Heart left ventricle (tissue), 16 donors: ENCODE data around the gene ATG9B. TPM values are rescaled to one million over a fixed set of nuclear protein-coding genes. Genes with fewer than 3 reads are reported as not detected.

ENCODE experiments used
- ATAC-seq, 4 donors: fragments of 200-7000 bp; cut with Tn5 transposase; one replicate each; pipeline ENCODE4 v1.9.1; 2020 to 2022; ENCODE audit warnings: moderate library complexity in 4 of 4, mild to moderate bottlenecking in 3 of 4, moderate number of reproducible peaks in 1 of 4
- DNase-seq, 5 donors: peaks; one replicate each; pipeline ENCODE4 v3.0.0-alpha.2; 2020
- H3K27ac ChIP-seq, 12 donors: fragments of 200-600 bp; sonication (generic) in 4 of 12; one replicate each; pipeline versions ENCODE4 v1.5.0 to v1.8.0; 2016 to 2022; ENCODE audit warnings: mild to moderate bottlenecking in 2 of 12
- H3K27me3 ChIP-seq, 9 donors: fragments of 200-600 bp; sonication (generic) in 2 of 9; one replicate each; pipeline versions ENCODE4 v1.5.1 to v1.8.0; 2016 to 2022; ENCODE audit warnings: mild to moderate bottlenecking in 3 of 9
- H3K36me3 ChIP-seq, 9 donors: fragments of 200-600 bp; sonication (generic) in 2 of 9; one replicate each; pipeline versions ENCODE4 v1.5.0 to v1.8.0; 2018 to 2022; ENCODE audit warnings: mild to moderate bottlenecking in 2 of 9
- H3K4me1 ChIP-seq, 12 donors: fragments of 200-600 bp; sonication (generic) in 4 of 12; one replicate each; pipeline versions ENCODE4 v1.5.0 to v1.8.0; 2016 to 2022; ENCODE audit warnings: mild to moderate bottlenecking in 3 of 12
- H3K4me3 ChIP-seq, 12 donors: fragments of 200-600 bp; sonication (generic) in 4 of 12; one replicate each; pipeline versions ENCODE4 v1.5.0 to v1.8.0; 2017 to 2022; ENCODE audit warnings: mild to moderate bottlenecking in 9 of 12, moderate library complexity in 4 of 12
- H3K9me3 ChIP-seq, 12 donors: fragments of 200-600 bp; sonication (generic) in 4 of 12; one replicate each; pipeline versions ENCODE4 v1.5.0 to v1.8.0; 2016 to 2022; ENCODE audit warnings: mild to moderate bottlenecking in 1 of 12
- POLR2A ChIP-seq, 2 donors: fragments of 450-650 bp; IDR thresholded peaks; one replicate each; pipeline ENCODE4 v1.6.1; 2017; ENCODE audit warnings: antibody characterized with exemption in 2 of 2, mild to moderate bottlenecking in 2 of 2, moderate library complexity in 2 of 2
- WGBS, 4 donors: extraction: QIAGEN DNeasy Blood & Tissue Kit in 2 of 4; methylation state at CpG; one replicate each; pipeline versions ENCODE4 v1.1.5 to v1.1.7; 2013 to 2018; 5-methylcytosine and 5-hydroxymethylcytosine counted together
- intact Hi-C, 10 donors: fragments of 100-400 bp; cut with DNase I; formaldehyde crosslinking; loops; one replicate each; pipeline versions ENCODE4 v1.11.1 to v1.14.2; 2022
- polyA plus RNA-seq, 2 donors: library from polyadenylated mRNA; stranded (reverse); fragments of 200-250 nt; gene quantifications; one replicate each; pipeline ENCODE4 v1.2.3, GENCODE V29; 2013
- total RNA-seq, 9 donors: library from RNA; depleted of rRNA in 2 of 9; stranded (reverse); fragments of >200 nt in 2 of 9; fragmentation: NEBNext Ultra II Directional in 3 of 9; extraction: Animal tissue kit (Norgen Biotek cat#: 25700) in 3 of 9; gene quantifications; one replicate each; pipeline versions ENCODE4 v1.1.0 to v1.2.4, GENCODE V29; 2016 to 2023
- TF ChIP-seq, protein P1 (sequence below), 12 donors: fragments of 200-600 bp; sonication (generic) in 4 of 12; IDR thresholded peaks; one replicate each; pipeline versions ENCODE4 v1.5.0 to v1.8.0; 2018 to 2022; ENCODE audit warnings: antibody characterized with exemption in 12 of 12, mild to moderate bottlenecking in 5 of 12
- donor health status: ischemic (EF 13 %, LVEDD 7.1; RV severe dilation, severe dysfunction).
- donor health status: healthy with polysubstance abuse.
- donor health status: DM: no; HTN: yes; CAD: no.
- donor health status: DM: no; HTN: no; CAD: no.
- donor health status: ischemic (EF 25% LVEDD 6.9; RV normal size, moderate dysfunction).
- donor health status: ischemic (EF 25% LVEDD 5.7; RV mildly dilated, moderate dysfunction).
- donor health status: healthy.
- donor health status: DM: yes; HTN: yes; CAD: no.
- donor health status: ischemic (EF 35%, LVEDD 5.7; RV mildly dilated, moderate dysfunction).
- donor health status: nonischemic (EF 11% LVEDD 7.7; RV severe dilation, severe dysfunction).
- donor health status: DM: yes; HTN: yes; CAD: no.
- donor health status: PGD.
- donor health status: ischemic (EF 29% LVEDD 5.4; RV normal size, mild dysfunction).
- donor health status: nonischemic (EF 23%, LVEDD 6.1; RV moderate dilation, normal function).

ATG9B gene
- total and polyA plus RNA-seq, 11 donors = 0.07 to 1.0 (median 0.32) TPM; not detected in 7

- peaks cover 6 to 77% (median 21%) of the 10 kb centered on the region in 9 donors for H3K27me3 ChIP-seq
- peak; percentile 70 to 80 (median 72) for ATAC-seq
- intact Hi-C loops = loop anchor here in 2 of 10 donors (1.0 to 10.0 kb wide), 2 partner anchors 12 to 192 kb away; no protein-coding TSS in a partner anchor
- peak overlapping the region; percentile 67 to 99 (median 88) for H3K27ac ChIP-seq
- peak; percentile 68 to 92 (median 77) for DNase-seq
- peaks cover 0 to 74% (median 35%) of the 10 kb centered on the region in 12 donors for H3K4me1 ChIP-seq
- H3K36me3 ChIP-seq = no peaks in the 10 kb centered on the region
- H3K9me3 ChIP-seq = no peaks in the 10 kb centered on the region
- peak in 1 of 2 donors; percentile 64 for TF ChIP-seq POLR2A (IDR thresholded peaks at IDR 0.05)
- TF ChIP-seq, protein P1, sequence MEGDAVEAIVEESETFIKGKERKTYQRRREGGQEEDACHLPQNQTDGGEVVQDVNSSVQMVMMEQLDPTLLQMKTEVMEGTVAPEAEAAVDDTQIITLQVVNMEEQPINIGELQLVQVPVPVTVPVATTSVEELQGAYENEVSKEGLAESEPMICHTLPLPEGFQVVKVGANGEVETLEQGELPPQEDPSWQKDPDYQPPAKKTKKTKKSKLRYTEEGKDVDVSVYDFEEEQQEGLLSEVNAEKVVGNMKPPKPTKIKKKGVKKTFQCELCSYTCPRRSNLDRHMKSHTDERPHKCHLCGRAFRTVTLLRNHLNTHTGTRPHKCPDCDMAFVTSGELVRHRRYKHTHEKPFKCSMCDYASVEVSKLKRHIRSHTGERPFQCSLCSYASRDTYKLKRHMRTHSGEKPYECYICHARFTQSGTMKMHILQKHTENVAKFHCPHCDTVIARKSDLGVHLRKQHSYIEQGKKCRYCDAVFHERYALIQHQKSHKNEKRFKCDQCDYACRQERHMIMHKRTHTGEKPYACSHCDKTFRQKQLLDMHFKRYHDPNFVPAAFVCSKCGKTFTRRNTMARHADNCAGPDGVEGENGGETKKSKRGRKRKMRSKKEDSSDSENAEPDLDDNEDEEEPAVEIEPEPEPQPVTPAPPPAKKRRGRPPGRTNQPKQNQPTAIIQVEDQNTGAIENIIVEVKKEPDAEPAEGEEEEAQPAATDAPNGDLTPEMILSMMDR (IDR thresholded peaks at IDR 0.05) = no peak
- peak overlapping the region; percentile 32 to 74 (median 52) for H3K4me3 ChIP-seq
- WGBS, 4 donors = 18 to 34% (median 25%) methylated on average over 13 of the region's 13 CpGs
Measured at GRCh38 chr7:150976529-150977381, 47.5 kb downstream of the ATG9B start.

DNA sequence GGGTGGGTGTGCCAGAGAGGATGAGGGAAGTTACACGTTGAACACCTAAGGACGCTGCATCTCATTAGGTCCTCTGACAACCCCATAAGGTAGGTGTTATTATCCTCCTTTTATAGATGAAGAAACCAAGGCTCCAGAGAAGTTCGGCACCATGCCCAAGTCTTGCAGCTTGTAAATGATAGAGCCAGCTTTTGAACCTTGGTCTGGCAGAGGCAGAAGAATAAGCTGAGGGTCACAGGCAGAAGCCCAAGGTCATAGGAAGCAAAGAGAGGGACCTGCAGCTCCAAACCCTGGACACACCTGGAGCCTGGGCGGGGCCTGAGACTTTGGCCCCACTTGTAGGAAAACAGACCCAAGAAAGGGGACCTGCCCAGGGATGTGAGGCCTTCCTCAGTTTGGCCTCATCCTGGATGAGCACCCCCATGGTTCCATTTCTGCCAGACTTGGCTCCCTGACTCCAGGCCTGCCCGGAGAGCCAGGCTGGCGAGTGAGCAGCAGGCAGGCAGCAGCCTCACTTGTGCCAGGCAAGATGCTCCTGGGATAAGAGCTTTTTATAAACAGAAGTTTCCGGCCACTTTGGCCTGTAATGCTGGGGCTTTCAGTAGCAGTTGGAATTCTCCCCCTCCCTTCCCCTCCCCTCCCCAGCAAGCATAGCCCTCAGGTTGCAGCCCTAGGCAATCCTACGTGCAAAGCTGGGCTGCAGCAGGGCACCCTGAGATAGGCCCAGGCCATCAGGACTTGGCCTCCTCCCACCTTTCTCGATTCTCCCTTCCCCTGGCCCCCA lies 48.6 kb downstream of the ATG9B start:
- Histone ChIP-seq H3K27me3 (peaks cover 6 to 67% (median 21%) of the 10 kb centered on the region in 9 donors), H3K27ac (peak overlapping the region; percentile 66 to 99 (median 88)), H3K36me3 (no peaks in the 10 kb centered on the region), H3K9me3 (no peaks in the 10 kb centered on the region), H3K4me3 (peak overlapping the region in 10 of 12 donors; percentile 11 to 40 (median 29)), H3K4me1 (peaks cover 0 to 84% (median 42%) of the 10 kb centered on the region in 12 donors)
- ATAC-seq (no peak), DNase-seq (peak in 2 of 5 donors; percentile 30 to 49)
- TF ChIP-seq, protein P1 (IDR thresholded peaks at IDR 0.05) = no peak
- TF ChIP-seq POLR2A (IDR thresholded peaks at IDR 0.05) = no peak
- WGBS, 4 donors = 52 to 59% (median 55%) methylated on average over 8 to 9 of the region's 9 CpGs
- intact Hi-C loops = loop anchor here in 2 of 10 donors (1.0 to 10.0 kb wide), 2 partner anchors 11 to 191 kb away; no protein-coding TSS in a partner anchor

DNA sequence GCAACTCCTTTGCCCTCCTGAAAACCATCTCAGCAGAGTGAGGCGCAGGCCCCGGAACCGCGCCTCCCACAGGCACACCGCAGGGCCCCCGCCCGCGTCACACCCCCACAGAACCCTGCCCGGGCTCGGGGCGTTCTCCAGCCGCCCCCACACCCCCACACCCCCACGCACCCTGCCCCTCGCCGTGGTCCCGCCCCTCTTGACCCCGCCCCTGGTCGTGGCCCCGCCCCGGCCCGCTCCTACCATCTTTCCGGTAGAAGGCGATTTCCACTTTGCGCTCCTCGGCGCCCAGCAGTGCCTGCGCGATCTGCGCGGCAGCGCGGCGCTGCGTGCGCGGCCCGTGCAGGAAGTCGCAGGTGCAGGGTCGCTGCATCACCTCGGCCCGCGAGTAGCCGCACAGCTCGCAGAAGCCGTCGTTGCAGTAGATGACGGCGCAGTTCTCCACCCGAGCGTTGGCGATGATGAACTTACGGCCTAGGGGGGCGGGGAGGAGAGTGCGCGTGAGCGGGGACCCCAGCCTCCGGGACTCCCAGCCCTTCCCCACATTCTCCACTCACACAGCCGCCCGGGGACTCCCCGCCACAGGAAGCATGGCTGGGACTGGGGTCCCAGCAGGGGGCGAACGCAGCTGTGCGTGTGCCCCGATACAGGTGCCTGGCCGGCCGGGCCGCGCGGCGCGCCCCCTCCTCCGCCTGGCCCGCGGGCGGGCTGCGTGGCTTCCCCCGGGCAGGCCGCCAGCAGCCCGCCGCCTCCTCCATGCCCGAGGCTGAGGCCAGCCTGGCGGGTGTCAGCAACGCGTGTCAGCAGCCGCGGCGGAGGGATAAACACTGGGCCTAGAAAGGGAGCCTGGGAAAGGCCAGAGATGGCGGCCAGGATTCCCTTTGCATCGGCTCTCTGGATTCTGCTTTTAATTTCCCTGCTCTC lies 49.6 kb downstream of the ATG9B start:
- ATAC-seq (peak in 2 of 4 donors; percentile 6), DNase-seq (peak in 4 of 5 donors; percentile 64 to 87 (median 82))
- 4 to 8% (median 5%) methylated on average over 26 to 89 of the region's 89 CpGs for WGBS, 4 donors
- Histone ChIP-seq H3K36me3 (no peaks in the 10 kb centered on the region), H3K4me1 (peaks cover 0 to 94% (median 49%) of the 10 kb centered on the region in 12 donors), H3K27me3 (peaks cover 6 to 59% (median 21%) of the 10 kb centered on the region in 9 donors), H3K27ac (peak overlapping the region; percentile 66 to 99 (median 88)), H3K4me3 (peak overlapping the region in 11 of 12 donors; percentile 11 to 59 (median 37)), H3K9me3 (no peaks in the 10 kb centered on the region)
- intact Hi-C loops = loop anchor here in 1 of 10 donors (10.0 kb wide), 1 partner anchor 190 kb away; no protein-coding TSS in a partner anchor
- no peak for TF ChIP-seq POLR2A (IDR thresholded peaks at IDR 0.05)
- TF ChIP-seq, protein P1 (IDR thresholded peaks at IDR 0.05) = peak in 8 of 12 donors; percentile 10 to 41 (median 26)
